Brain microvascular endothelial cell (primary cell): Measurements from ENCODE around the gene AP1B1.

Source experiments
- DNase-seq: peaks from one replicate; pipeline ENCODE4 v3.0.0-alpha.2; 2020
- H3K27ac ChIP-seq: fragments of 250-450 bp; sonication (Bioruptor Pico); 2 replicates; pipeline ENCODE4 v1.5.1; 2020; ENCODE audit warnings: mild to moderate bottlenecking, moderate library complexity
- H3K27me3 ChIP-seq: fragments of 250-450 bp; sonication (Bioruptor Pico); replicated peaks from 2 replicates; pipeline ENCODE4 v1.5.1; 2020; ENCODE audit warnings: mild to moderate bottlenecking
- H3K36me3 ChIP-seq: fragments of 250-450 bp; sonication (Bioruptor Pico); replicated peaks from 2 replicates; pipeline ENCODE4 v1.5.1; 2020; ENCODE audit warnings: mild to moderate bottlenecking
- H3K4me3 ChIP-seq: 2 replicates; pipeline ENCODE4 v1.5.1; 2011; ENCODE audit warnings: low read depth, mild to moderate bottlenecking, control low read depth, low read length, moderate library complexity
- in situ Hi-C: cut with HindIII; loops from 2 replicates; pipeline ENCODE4 v1.10.0; 2017; ENCODE audit warnings: low sequenced_read_pairs, low pct_ligation_motif_present
- TF ChIP-seq, protein P1 (sequence below): IDR thresholded peaks from 2 replicates; pipeline ENCODE4 v1.5.1; 2011; ENCODE audit warnings: low read depth, mild to moderate bottlenecking, moderate library complexity, low read length, control low read depth, inconsistent platforms; ENCODE audit errors: missing control alignments

Gene AP1B1

DNA sequence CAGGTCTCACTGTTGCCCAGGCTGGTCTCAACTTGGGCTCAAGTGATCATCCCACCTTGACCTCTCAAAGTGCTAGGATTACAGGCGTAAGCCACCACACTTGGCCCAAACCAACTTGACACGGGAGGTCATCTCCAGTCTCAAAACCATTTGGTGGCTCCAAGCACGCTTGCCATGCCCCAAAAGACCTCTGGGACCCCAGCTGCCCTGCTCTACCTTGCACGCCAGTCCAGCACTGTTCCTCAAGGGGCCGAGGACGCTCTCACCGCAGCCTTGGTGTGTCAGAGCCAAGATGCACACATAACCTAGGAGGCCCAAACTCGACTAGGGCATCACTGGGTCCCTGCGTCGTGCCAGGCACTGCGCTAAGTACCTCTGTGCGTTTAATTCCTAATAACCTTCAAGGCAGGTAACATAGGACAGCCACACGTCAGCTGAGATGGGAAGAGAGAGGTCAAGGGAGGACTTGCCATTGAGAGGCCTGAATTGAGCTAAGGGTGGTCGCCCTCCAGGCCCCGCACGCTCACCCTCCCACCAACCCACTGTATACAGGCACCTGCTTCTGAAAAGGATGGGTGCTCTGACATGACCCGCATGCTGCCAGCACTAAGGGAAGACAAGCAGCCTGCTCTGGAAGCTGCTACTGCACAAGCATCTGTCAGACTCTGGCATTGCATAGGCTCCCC lies 86.5 kb downstream of the AP1B1 start:
- peaks cover 44% of the 10 kb centered on the region for H3K36me3 ChIP-seq
- DNase-seq, result no peak
- in situ Hi-C loops, result no loop called here
- no peak overlapping the region for H3K4me3 ChIP-seq
- TF ChIP-seq, protein P1, sequence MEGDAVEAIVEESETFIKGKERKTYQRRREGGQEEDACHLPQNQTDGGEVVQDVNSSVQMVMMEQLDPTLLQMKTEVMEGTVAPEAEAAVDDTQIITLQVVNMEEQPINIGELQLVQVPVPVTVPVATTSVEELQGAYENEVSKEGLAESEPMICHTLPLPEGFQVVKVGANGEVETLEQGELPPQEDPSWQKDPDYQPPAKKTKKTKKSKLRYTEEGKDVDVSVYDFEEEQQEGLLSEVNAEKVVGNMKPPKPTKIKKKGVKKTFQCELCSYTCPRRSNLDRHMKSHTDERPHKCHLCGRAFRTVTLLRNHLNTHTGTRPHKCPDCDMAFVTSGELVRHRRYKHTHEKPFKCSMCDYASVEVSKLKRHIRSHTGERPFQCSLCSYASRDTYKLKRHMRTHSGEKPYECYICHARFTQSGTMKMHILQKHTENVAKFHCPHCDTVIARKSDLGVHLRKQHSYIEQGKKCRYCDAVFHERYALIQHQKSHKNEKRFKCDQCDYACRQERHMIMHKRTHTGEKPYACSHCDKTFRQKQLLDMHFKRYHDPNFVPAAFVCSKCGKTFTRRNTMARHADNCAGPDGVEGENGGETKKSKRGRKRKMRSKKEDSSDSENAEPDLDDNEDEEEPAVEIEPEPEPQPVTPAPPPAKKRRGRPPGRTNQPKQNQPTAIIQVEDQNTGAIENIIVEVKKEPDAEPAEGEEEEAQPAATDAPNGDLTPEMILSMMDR, result no peak
- no peak overlapping the region for H3K27ac ChIP-seq
- no peaks in the 10 kb centered on the region for H3K27me3 ChIP-seq

- Histone ChIP-seq H3K27ac (no peak overlapping the region), H3K36me3 (peaks cover 52% of the 10 kb centered on the region), H3K27me3 (no peaks in the 10 kb centered on the region), H3K4me3 (no peak overlapping the region)
- DNase-seq, result no peak
- TF ChIP-seq, protein P1, result no peak
- in situ Hi-C loops, result no loop called here
Measured at GRCh38 chr22:29300807-29301601, 87.4 kb downstream of the AP1B1 start.

DNA sequence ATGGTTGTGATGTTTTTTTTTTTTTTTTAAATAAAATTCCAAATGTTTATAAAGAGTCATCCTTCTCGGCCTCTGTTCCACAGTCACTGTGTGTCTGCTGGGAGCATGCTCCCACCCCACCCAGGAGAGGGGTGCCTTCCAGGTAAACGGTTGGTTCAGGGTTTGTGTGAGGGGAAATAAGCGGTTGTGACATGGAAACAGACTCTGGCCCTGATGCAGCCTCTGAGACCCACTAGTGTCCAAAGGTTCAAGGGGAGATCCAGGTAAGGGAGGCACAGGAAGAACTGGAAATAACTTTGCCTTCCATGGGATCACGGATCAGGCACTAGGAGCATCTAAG lies 87.9 kb downstream of the AP1B1 start:
- no peak overlapping the region for H3K27ac ChIP-seq
- no peaks in the 10 kb centered on the region for H3K27me3 ChIP-seq
- in situ Hi-C loops, result no loop called here
- DNase-seq, result no peak
- H3K4me3 ChIP-seq, result no peak overlapping the region
- H3K36me3 ChIP-seq, result peaks cover 58% of the 10 kb centered on the region
- TF ChIP-seq, protein P1, result no peak

- no peak for DNase-seq
- in situ Hi-C loops, result no loop called here
- Histone ChIP-seq H3K36me3 (peaks cover 69% of the 10 kb centered on the region), H3K27me3 (no peaks in the 10 kb centered on the region), H3K4me3 (no peak overlapping the region), H3K27ac (no peak overlapping the region)
- TF ChIP-seq, protein P1, result no peak
Measured at GRCh38 chr22:29299136-29299900, 89.1 kb downstream of the AP1B1 start.

DNA sequence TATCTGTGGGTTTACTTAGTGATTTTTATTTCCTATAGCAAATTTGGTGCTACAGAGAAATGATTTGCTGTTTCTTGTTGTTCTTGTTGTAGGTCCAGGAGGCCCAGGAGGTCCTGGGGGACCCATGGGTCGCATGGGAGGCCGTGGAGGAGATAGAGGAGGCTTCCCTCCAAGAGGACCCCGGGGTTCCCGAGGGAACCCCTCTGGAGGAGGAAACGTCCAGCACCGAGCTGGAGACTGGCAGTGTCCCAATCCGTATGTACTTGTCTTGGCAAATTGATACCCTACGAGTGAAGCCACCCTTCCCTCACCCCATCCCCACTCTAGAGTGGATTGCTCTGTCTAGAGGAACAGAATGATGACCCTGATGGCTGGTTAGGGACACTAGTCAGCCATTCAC lies 89.7 kb downstream of the AP1B1 start:
- Histone ChIP-seq H3K36me3 (peaks cover 76% of the 10 kb centered on the region), H3K27me3 (no peaks in the 10 kb centered on the region), H3K4me3 (no peak overlapping the region), H3K27ac (no peak overlapping the region)
- in situ Hi-C loops, result no loop called here
- no peak for DNase-seq
- TF ChIP-seq, protein P1, result no peak
